H9 (cell line): ENCODE results near the gene ZBTB49. TPM values are rescaled to one million over a fixed set of nuclear protein-coding genes. Genes with fewer than 3 reads are reported as not detected.

Experiments used
- DNase-seq: peaks from one replicate; pipeline ENCODE4 v3.0.0-alpha.2; 2017
- H2AFZ ChIP-seq: one replicate; pipeline ENCODE4 v1.6.1; 2013; ENCODE audit warnings: mild to moderate bottlenecking, low read length, control low read depth, moderate library complexity
- H2AK5ac ChIP-seq: 2 replicates; pipeline ENCODE4 v1.6.1; 2013; ENCODE audit warnings: low read length, control low read depth, mixed read lengths; ENCODE audit not compliant: insufficient read length
- H2BK120ac ChIP-seq: one replicate; pipeline ENCODE4 v1.6.1; 2013; ENCODE audit warnings: low read depth, mild to moderate bottlenecking, low read length, control low read depth, inconsistent platforms; ENCODE audit not compliant: poor library complexity, severe bottlenecking
- H2BK12ac ChIP-seq: 2 replicates; pipeline ENCODE4 v1.6.1; 2013; ENCODE audit warnings: low read length, control low read depth, mixed read lengths, low read depth; ENCODE audit not compliant: insufficient read length
- H2BK15ac ChIP-seq: 2 replicates; pipeline ENCODE4 v1.6.1; 2013; ENCODE audit warnings: low read depth, low read length, control low read depth
- H2BK20ac ChIP-seq: one replicate; pipeline ENCODE4 v1.6.1; 2013; ENCODE audit warnings: low read depth, mild to moderate bottlenecking, low read length, control low read depth, inconsistent platforms; ENCODE audit not compliant: poor library complexity, severe bottlenecking
- H2BK5ac ChIP-seq: 2 replicates; pipeline ENCODE4 v1.6.1; 2013; ENCODE audit warnings: low read length, control low read depth, mixed read lengths; ENCODE audit not compliant: insufficient read length
- H3K14ac ChIP-seq: 2 replicates; pipeline ENCODE4 v1.6.1; 2013; ENCODE audit warnings: low read length, control low read depth; ENCODE audit not compliant: insufficient read depth
- H3K18ac ChIP-seq: 2 replicates; pipeline ENCODE4 v1.6.1; 2013; ENCODE audit warnings: low read depth, mild to moderate bottlenecking, mixed read lengths, low read length, control low read depth; ENCODE audit not compliant: insufficient read length
- H3K23ac ChIP-seq: 2 replicates; pipeline ENCODE4 v1.6.1; 2013; ENCODE audit warnings: low read length, control low read depth, mixed read lengths, low read depth; ENCODE audit not compliant: insufficient read length
- H3K23me2 ChIP-seq: 2 replicates; pipeline ENCODE4 v1.6.1; 2013; ENCODE audit warnings: low read depth, mild to moderate bottlenecking, mixed read lengths, low read length, control low read depth; ENCODE audit not compliant: insufficient read length, poor library complexity, severe bottlenecking
- H3K27ac ChIP-seq: 2 replicates; pipeline ENCODE4 v1.5.1; 2013; ENCODE audit warnings: low read length, control low read depth, mixed read lengths, low read depth; ENCODE audit not compliant: insufficient read length
- H3K27me3 ChIP-seq: 2 replicates; pipeline ENCODE4 v1.6.1; 2013; ENCODE audit warnings: low read length, control low read depth, inconsistent platforms; ENCODE audit not compliant: insufficient read depth
- H3K4ac ChIP-seq: 2 replicates; pipeline ENCODE4 v1.6.1; 2013; ENCODE audit warnings: low read depth, mild to moderate bottlenecking, control low read depth, inconsistent platforms, low read length, moderate library complexity
- H3K4me1 ChIP-seq: 2 replicates; pipeline ENCODE4 v1.6.1; 2013; ENCODE audit warnings: low read length, control low read depth, inconsistent platforms; ENCODE audit not compliant: insufficient read depth
- H3K4me2 ChIP-seq: 2 replicates; pipeline ENCODE4 v1.6.1; 2013; ENCODE audit warnings: low read length, control low read depth, mixed read lengths; ENCODE audit not compliant: insufficient read length, insufficient read depth
- H3K56ac ChIP-seq: 2 replicates; pipeline ENCODE4 v1.6.1; 2013; ENCODE audit warnings: low read depth, mild to moderate bottlenecking, mixed read lengths, low read length, control low read depth; ENCODE audit not compliant: insufficient read length
- H3K79me1 ChIP-seq: 2 replicates; pipeline ENCODE4 v1.6.1; 2013; ENCODE audit warnings: low read depth, mild to moderate bottlenecking, moderate library complexity, low read length, control low read depth, inconsistent platforms; ENCODE audit not compliant: insufficient read depth, poor library complexity, severe bottlenecking
- H3K79me2 ChIP-seq: 2 replicates; pipeline ENCODE4 v1.6.1; 2013; ENCODE audit warnings: low read length, control low read depth, inconsistent platforms; ENCODE audit not compliant: insufficient read depth
- H3K9ac ChIP-seq: 2 replicates; pipeline ENCODE4 v1.6.1; 2013; ENCODE audit warnings: low read length, control low read depth, mixed read lengths; ENCODE audit not compliant: insufficient read length; ENCODE audit errors: extremely low read depth
- H3K9me3 ChIP-seq: one replicate; pipeline ENCODE4 v1.6.1; 2013; ENCODE audit warnings: low read depth, low read length, inconsistent platforms; ENCODE audit not compliant: control insufficient read depth
- H3T11ph ChIP-seq: one replicate; pipeline ENCODE4 v1.6.1; 2013; ENCODE audit warnings: mild to moderate bottlenecking, low read length, control low read depth, inconsistent platforms
- H4K20me1 ChIP-seq: one replicate; pipeline ENCODE4 v1.6.1; 2013; ENCODE audit not compliant: control insufficient read depth, insufficient read length, insufficient read depth
- H4K5ac ChIP-seq: 2 replicates; pipeline ENCODE4 v1.6.1; 2013; ENCODE audit warnings: low read depth, mild to moderate bottlenecking, mixed read lengths, low read length, control low read depth; ENCODE audit not compliant: insufficient read length
- H4K8ac ChIP-seq: replicated peaks from 2 replicates; pipeline ENCODE4 v1.6.1; 2013; ENCODE audit warnings: low read length, control low read depth, mixed read lengths, low read depth; ENCODE audit not compliant: insufficient read length
- H4K91ac ChIP-seq: 2 replicates; pipeline ENCODE4 v1.6.1; 2013; ENCODE audit warnings: low read depth, mild to moderate bottlenecking, moderate library complexity, mixed read lengths, low read length, control low read depth; ENCODE audit not compliant: insufficient read length
- H3K27ac Mint-ChIP-seq, 3 experiments: 2 replicates in 2 of 3; 3 replicates in 1 of 3; pipeline ENCODE4 v1.8.0; 2020 to 2021; ENCODE audit warnings: mixed read lengths in 3 of 3, mild to moderate bottlenecking in 1 of 3, moderate library complexity in 1 of 3
- H3K27me3 Mint-ChIP-seq: 2 replicates; pipeline ENCODE4 v1.8.0; 2021; ENCODE audit warnings: low read depth, mild to moderate bottlenecking, moderate library complexity, mixed read lengths
- H3K36me3 Mint-ChIP-seq, 3 experiments: 2 replicates in 2 of 3; 3 replicates in 1 of 3; pipeline ENCODE4 v1.8.0; 2020 to 2021; ENCODE audit warnings: low read depth in 3 of 3, mixed read lengths in 3 of 3; ENCODE audit not compliant: insufficient read depth in 1 of 3
- H3K4me1 Mint-ChIP-seq, 2 experiments: 2 replicates each; pipeline ENCODE4 v1.8.0; 2020; ENCODE audit warnings: mixed read lengths in 2 of 2
- H3K4me3 Mint-ChIP-seq, 2 experiments: 2 replicates in 1 of 2; 3 replicates in 1 of 2; pipeline ENCODE4 v1.8.0; 2020 to 2021; ENCODE audit warnings: mild to moderate bottlenecking in 2 of 2, mixed read lengths in 2 of 2, moderate library complexity in 1 of 2
- H3K9me3 Mint-ChIP-seq, 2 experiments: 2 replicates in 1 of 2; 3 replicates in 1 of 2; pipeline ENCODE4 v1.8.0; 2020; ENCODE audit warnings: mild to moderate bottlenecking in 2 of 2, mixed read lengths in 2 of 2, moderate library complexity in 1 of 2
- WGBS: extraction: QIAGEN DNeasy Blood & Tissue Kit; methylation state at CpG from one replicate; pipeline ENCODE4 v1.1.7; 2013; ENCODE audit warnings: missing lambda C conversion rate, low lambda C conversion rate, mixed read lengths; ENCODE audit not compliant: insufficient read length; ENCODE audit errors: extremely low coverage; 5-methylcytosine and 5-hydroxymethylcytosine counted together
- total RNA-seq: library from RNA; stranded (reverse); gene quantifications from 2 replicates; pipeline ENCODE4 v1.2.1, GENCODE V29; 2021
- TF ChIP-seq, protein P1 (sequence below): fragments of 200-600 bp; sonication (generic); conservative IDR thresholded peaks from 3 replicates; pipeline ENCODE4 v1.8.0; 2021; ENCODE audit warnings: antibody characterized with exemption, mild to moderate bottlenecking

The ZBTB49 gene
- total RNA-seq, 1 experiment from 2014 or later = 8.7 TPM

DNA sequence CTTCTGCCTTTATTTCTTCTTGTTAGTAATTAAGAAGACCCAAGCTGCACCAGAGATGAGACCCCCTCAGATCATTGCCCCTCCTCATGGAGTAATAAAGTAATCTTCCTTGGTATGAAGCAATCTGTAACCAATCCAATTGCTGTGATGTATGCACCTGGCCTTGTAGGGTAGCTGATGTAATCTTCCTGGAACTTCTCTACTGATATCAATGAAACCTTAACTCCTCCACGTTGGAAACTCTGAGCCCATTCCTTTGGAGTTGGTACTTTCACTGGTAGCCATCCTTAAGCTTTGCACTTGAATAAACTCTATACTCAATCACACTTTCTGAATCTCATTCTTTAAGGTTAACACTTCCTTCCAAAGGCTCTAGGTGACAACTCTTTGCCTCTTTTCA, 65.3 kb downstream of the ZBTB49 start:
- H4K8ac ChIP-seq = no peak overlapping the region
- TF ChIP-seq, protein P1, sequence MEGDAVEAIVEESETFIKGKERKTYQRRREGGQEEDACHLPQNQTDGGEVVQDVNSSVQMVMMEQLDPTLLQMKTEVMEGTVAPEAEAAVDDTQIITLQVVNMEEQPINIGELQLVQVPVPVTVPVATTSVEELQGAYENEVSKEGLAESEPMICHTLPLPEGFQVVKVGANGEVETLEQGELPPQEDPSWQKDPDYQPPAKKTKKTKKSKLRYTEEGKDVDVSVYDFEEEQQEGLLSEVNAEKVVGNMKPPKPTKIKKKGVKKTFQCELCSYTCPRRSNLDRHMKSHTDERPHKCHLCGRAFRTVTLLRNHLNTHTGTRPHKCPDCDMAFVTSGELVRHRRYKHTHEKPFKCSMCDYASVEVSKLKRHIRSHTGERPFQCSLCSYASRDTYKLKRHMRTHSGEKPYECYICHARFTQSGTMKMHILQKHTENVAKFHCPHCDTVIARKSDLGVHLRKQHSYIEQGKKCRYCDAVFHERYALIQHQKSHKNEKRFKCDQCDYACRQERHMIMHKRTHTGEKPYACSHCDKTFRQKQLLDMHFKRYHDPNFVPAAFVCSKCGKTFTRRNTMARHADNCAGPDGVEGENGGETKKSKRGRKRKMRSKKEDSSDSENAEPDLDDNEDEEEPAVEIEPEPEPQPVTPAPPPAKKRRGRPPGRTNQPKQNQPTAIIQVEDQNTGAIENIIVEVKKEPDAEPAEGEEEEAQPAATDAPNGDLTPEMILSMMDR = no peak
- no peaks in the 10 kb centered on the region for H3K27me3 ChIP-seq
- no peak overlapping the region for H3K23ac ChIP-seq
- no CpG with 5 or more reads among the region's 1 CpG for WGBS
- H3K79me1 ChIP-seq = no peaks in the 10 kb centered on the region
- Mint-ChIP-seq H3K9me3 (0 out of 5 replicates have a peak, but pooled peaks cover 0 to 1% of the 10 kb centered on the region in 2 experiments), H3K4me1 (peaks cover 7 to 12% of the 10 kb centered on the region in 2 experiments), H3K27me3 (peaks cover 16% of the 10 kb centered on the region), H3K27ac (no peak overlapping the region), H3K36me3 (no peaks in the 10 kb centered on the region), H3K4me3 (no peak overlapping the region)
- no peak overlapping the region for H3K56ac ChIP-seq
- no peak overlapping the region for H4K91ac ChIP-seq
- H3K18ac ChIP-seq = no peak overlapping the region
- H3K4me2 ChIP-seq = no peak overlapping the region
- no peaks in the 10 kb centered on the region for H3K4me1 ChIP-seq
- no peak overlapping the region for H2BK5ac ChIP-seq
- H3K23me2 ChIP-seq = no peaks in the 10 kb centered on the region
- H3K4ac ChIP-seq = no peak overlapping the region
- no peak overlapping the region for H2BK12ac ChIP-seq
- H3T11ph ChIP-seq = no peak overlapping the region
- no peak for DNase-seq
- H3K27ac ChIP-seq = no peak overlapping the region
- no peaks in the 10 kb centered on the region for H3K9me3 ChIP-seq
- H2BK120ac ChIP-seq = no peak overlapping the region
- H2AK5ac ChIP-seq = no peak overlapping the region
- no peak overlapping the region for H4K5ac ChIP-seq
- H4K20me1 ChIP-seq = no peaks in the 10 kb centered on the region
- no peak overlapping the region for H2BK15ac ChIP-seq
- no peak overlapping the region for H2BK20ac ChIP-seq
- no peak overlapping the region for H3K14ac ChIP-seq
- no peak overlapping the region for H3K9ac ChIP-seq
- H3K79me2 ChIP-seq = no peaks in the 10 kb centered on the region
- no peak overlapping the region for H2AFZ ChIP-seq
